Sigmoid colon (tissue), 3 donors: ENCODE data around the gene AKAP9.
"Not testable (repeated sequence)": the region's sequence is repeated elsewhere in the genome, so short reads cannot be mapped to it uniquely, and the experiment has no call there.

Experiments used
- CTCF ChIP-seq, 4 experiments: fragments of 450-650 bp in 3 of 4; fragments of 200-600 bp in 1 of 4; IDR thresholded peaks; one replicate each; pipeline ENCODE4 v1.5.1; 2016 to 2019; ENCODE audit warnings: antibody characterized with exemption in 4 of 4, mild to moderate bottlenecking in 3 of 4, moderate library complexity in 2 of 4
- POLR2A ChIP-seq, 2 donors: fragments of 450-650 bp; IDR thresholded peaks; one replicate each; pipeline ENCODE4 v1.6.1; 2016; ENCODE audit warnings: antibody characterized with exemption in 2 of 2, mild to moderate bottlenecking in 2 of 2, moderate library complexity in 2 of 2

DNA sequence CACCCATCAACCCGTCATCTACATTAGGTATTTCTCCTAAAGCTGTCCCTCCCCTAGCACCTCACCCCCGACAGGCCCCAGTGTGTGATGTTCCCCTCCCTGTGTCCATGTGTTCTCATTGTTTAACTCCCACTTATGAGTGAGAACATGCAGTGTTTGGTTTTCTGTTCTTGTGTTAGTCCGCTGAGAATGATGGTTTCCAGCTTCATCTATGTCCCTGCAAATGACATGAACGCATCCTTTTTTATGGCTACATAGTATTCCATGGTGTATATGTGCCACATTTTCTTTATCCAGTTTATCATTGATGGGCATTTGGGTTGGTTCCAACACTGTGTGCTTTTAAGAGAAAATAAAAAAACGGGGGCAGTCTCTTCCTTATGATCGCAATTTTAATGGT lies 143.3 kb downstream of the AKAP9 start:
- TF ChIP-seq CTCF, POLR2A (IDR thresholded peaks at IDR 0.05): not testable (repeated sequence)
